NB4 (cell line): Measurements from ENCODE around the gene SLC2A4RG.

Source experiments
- POLR2A ChIP-seq: IDR thresholded peaks from 2 replicates; pipeline ENCODE4 v1.6.1; 2011; ENCODE audit warnings: mild to moderate bottlenecking; ENCODE audit not compliant: insufficient read length; ENCODE audit errors: extremely low read depth
- TF ChIP-seq, protein P1 (sequence below): IDR thresholded peaks from one replicate; pipeline ENCODE4 v1.5.1; 2012; ENCODE audit warnings: low read depth, low read length

DNA sequence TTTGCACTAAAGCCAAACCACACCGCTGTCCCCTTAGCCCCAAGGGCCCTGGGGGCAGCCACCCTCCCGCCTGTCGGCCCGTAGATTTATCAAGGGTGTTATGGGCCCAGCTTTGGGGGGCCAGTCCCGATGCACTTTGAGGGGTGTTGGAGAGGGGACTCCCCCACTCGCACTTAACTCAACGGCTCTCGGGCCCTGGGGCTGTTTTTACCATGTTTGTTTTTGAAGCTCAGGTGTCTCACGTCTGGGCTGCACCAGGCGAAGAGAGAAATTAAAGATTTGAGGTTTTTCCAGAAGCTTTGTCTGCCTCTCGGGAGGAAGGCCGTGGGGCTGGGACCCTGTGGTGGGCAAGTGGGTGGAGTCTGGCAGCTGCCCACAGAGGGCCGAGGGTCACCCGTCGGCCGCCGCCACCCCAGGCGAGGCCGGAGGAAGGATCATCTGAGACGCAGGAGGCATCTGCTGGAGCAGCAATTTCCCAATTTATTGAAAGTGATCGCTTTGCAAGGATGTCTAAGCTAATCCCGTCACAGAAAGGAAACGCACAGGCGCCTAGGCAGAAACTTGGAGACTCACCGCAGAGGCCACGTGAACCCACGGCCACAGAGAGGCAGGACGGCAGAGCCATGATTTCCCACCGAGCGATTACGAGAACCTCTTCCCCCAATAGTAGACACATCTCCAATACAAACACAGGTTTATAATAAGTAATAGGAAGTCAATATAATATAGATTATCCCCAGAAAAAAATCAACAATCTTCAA lies 3.8 kb downstream of the SLC2A4RG start:
- no peak for TF ChIP-seq POLR2A
- TF ChIP-seq, protein P1, sequence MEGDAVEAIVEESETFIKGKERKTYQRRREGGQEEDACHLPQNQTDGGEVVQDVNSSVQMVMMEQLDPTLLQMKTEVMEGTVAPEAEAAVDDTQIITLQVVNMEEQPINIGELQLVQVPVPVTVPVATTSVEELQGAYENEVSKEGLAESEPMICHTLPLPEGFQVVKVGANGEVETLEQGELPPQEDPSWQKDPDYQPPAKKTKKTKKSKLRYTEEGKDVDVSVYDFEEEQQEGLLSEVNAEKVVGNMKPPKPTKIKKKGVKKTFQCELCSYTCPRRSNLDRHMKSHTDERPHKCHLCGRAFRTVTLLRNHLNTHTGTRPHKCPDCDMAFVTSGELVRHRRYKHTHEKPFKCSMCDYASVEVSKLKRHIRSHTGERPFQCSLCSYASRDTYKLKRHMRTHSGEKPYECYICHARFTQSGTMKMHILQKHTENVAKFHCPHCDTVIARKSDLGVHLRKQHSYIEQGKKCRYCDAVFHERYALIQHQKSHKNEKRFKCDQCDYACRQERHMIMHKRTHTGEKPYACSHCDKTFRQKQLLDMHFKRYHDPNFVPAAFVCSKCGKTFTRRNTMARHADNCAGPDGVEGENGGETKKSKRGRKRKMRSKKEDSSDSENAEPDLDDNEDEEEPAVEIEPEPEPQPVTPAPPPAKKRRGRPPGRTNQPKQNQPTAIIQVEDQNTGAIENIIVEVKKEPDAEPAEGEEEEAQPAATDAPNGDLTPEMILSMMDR = no peak
